HepG2 (cell line): ENCODE results near the gene UQCR11. TPM values are rescaled to one million over a fixed set of nuclear protein-coding genes. Genes with fewer than 3 reads are reported as not detected.

Experiments used
- ATRX ChIP-seq: sonication (generic); formaldehyde crosslinking; IDR thresholded peaks from 2 replicates; pipeline ENCODE4 v1.4.0; 2020; ENCODE audit warnings: missing genetic modification reagents, borderline replicate concordance
- CREBL2 ChIP-seq: sonication (generic); formaldehyde crosslinking; IDR thresholded peaks from 2 replicates; pipeline ENCODE4 v1.8.1; 2023; ENCODE audit warnings: missing genetic modification reagents, mild to moderate bottlenecking, borderline replicate concordance
- ELF4 ChIP-seq: sonication (generic); formaldehyde crosslinking; IDR thresholded peaks from 2 replicates; pipeline ENCODE4 v1.5.0; 2020; ENCODE audit warnings: missing genetic modification reagents, mild to moderate bottlenecking, moderate library complexity, borderline replicate concordance
- EP300 ChIP-seq, 3 experiments: sonication (generic) in 1 of 3; formaldehyde crosslinking in 1 of 3; IDR thresholded peaks; 2 replicates each; pipeline versions ENCODE4 v1.5.1 to v1.6.1; 2011 to 2020; ENCODE audit warnings: low read depth in 2 of 3, low read length in 2 of 3, borderline replicate concordance in 1 of 3, improper control_type of control experiment in 1 of 3, mild to moderate bottlenecking in 1 of 3, missing genetic modification reagents in 1 of 3, moderate library complexity in 1 of 3
- FOXA3 ChIP-seq: IDR thresholded peaks from 2 replicates; pipeline ENCODE4 v1.6.1; 2016; ENCODE audit warnings: missing genetic modification reagents, missing compliant biosample characterization
- FOXO1 ChIP-seq: sonication (generic); formaldehyde crosslinking; IDR thresholded peaks from 2 replicates; pipeline ENCODE4 v1.4.0; 2020; ENCODE audit warnings: missing genetic modification reagents
- HOXD1 ChIP-seq: sonication (generic); formaldehyde crosslinking; IDR thresholded peaks from 2 replicates; pipeline ENCODE4 v1.5.0; 2020; ENCODE audit warnings: missing genetic modification reagents
- KLF11 ChIP-seq: IDR thresholded peaks from 2 replicates; pipeline ENCODE4 v1.6.1; 2016; ENCODE audit warnings: missing compliant biosample characterization
- MLLT10 ChIP-seq: sonication (generic); formaldehyde crosslinking; IDR thresholded peaks from 2 replicates; pipeline ENCODE4 v1.4.0; 2020; ENCODE audit warnings: missing genetic modification reagents
- MLX ChIP-seq: IDR thresholded peaks from 2 replicates; pipeline ENCODE4 v1.6.1; 2016
- MTA1 ChIP-seq: sonication (generic); formaldehyde crosslinking; IDR thresholded peaks from 2 replicates; pipeline ENCODE4 v1.4.0; 2020; ENCODE audit warnings: missing genetic modification reagents, mild to moderate bottlenecking, borderline replicate concordance
- NR2F1 ChIP-seq, 2 experiments: fragments of 450-650 bp in 1 of 2; formaldehyde crosslinking in 1 of 2; IDR thresholded peaks; 2 replicates each; pipeline versions ENCODE4 v1.5.0 to v1.6.1; 2016 to 2020; ENCODE audit warnings: mild to moderate bottlenecking in 1 of 2, missing compliant biosample characterization in 1 of 2, missing genetic modification reagents in 1 of 2, moderate library complexity in 1 of 2
- PHF21A ChIP-seq: sonication (generic); formaldehyde crosslinking; IDR thresholded peaks from 2 replicates; pipeline ENCODE4 v1.5.0; 2020; ENCODE audit warnings: mild to moderate bottlenecking, missing genetic modification reagents
- SMAD1 ChIP-seq: sonication (generic); formaldehyde crosslinking; IDR thresholded peaks from 2 replicates; pipeline ENCODE4 v1.4.0; 2020; ENCODE audit warnings: missing genetic modification reagents, low read depth, mild to moderate bottlenecking, borderline replicate concordance
- SP1 ChIP-seq, 2 experiments: fragments of 450-650 bp in 1 of 2; sonication (generic) in 1 of 2; formaldehyde crosslinking in 1 of 2; IDR thresholded peaks; 2 replicates each; pipeline versions ENCODE4 v1.4.0 to v1.6.1; 2016 to 2020; ENCODE audit warnings: missing genetic modification reagents in 1 of 2
- SRSF1 ChIP-seq: fragments of 200-400 bp; formaldehyde crosslinking; optimal IDR thresholded peaks from 2 replicates; pipeline ENCODE3; 2017; ENCODE audit warnings: mild to moderate bottlenecking, low read depth, low read length, moderate library complexity
- SRSF4 ChIP-seq: fragments of 200-400 bp; formaldehyde crosslinking; IDR thresholded peaks from one replicate; pipeline ENCODE4 v1.6.1; 2018; ENCODE audit warnings: mild to moderate bottlenecking, low read depth, low read length, moderate library complexity; ENCODE audit not compliant: poor library complexity, severe bottlenecking
- TAF1 ChIP-seq: sonication (generic); formaldehyde crosslinking; IDR thresholded peaks from 2 replicates; pipeline ENCODE4 v1.4.0; 2020; ENCODE audit warnings: missing genetic modification reagents
- TBX3 ChIP-seq: fragments of 450-650 bp; IDR thresholded peaks from 2 replicates; pipeline ENCODE4 v1.6.1; 2017; ENCODE audit warnings: antibody characterized with exemption, mild to moderate bottlenecking, inconsistent platforms, borderline replicate concordance
- THRA ChIP-seq: sonication (generic); formaldehyde crosslinking; IDR thresholded peaks from 2 replicates; pipeline ENCODE4 v1.4.0; 2020; ENCODE audit warnings: missing genetic modification reagents, borderline replicate concordance
- YEATS4 ChIP-seq: sonication (generic); formaldehyde crosslinking; IDR thresholded peaks from 2 replicates; pipeline ENCODE4 v1.4.0; 2020; ENCODE audit warnings: missing genetic modification reagents, borderline replicate concordance
- ZBTB7B ChIP-seq: sonication (generic); formaldehyde crosslinking; IDR thresholded peaks from 2 replicates; pipeline ENCODE4 v1.4.0; 2020; ENCODE audit warnings: missing genetic modification reagents
- ZNF136 ChIP-seq: sonication (generic); formaldehyde crosslinking; IDR thresholded peaks from 2 replicates; pipeline ENCODE4 v1.8.1; 2022; ENCODE audit warnings: low read depth, mild to moderate bottlenecking, moderate library complexity, missing genetic modification reagents
- ZNF350 ChIP-seq: sonication (generic); formaldehyde crosslinking; IDR thresholded peaks from 2 replicates; pipeline ENCODE4 v1.4.0; 2020; ENCODE audit warnings: mild to moderate bottlenecking, low read depth, missing genetic modification reagents, borderline replicate concordance
- ZNF547 ChIP-seq: sonication (generic); formaldehyde crosslinking; IDR thresholded peaks from 2 replicates; pipeline ENCODE4 v1.5.1; 2020; ENCODE audit warnings: mild to moderate bottlenecking, missing genetic modification reagents
- ZNF713 ChIP-seq: sonication (generic); formaldehyde crosslinking; IDR thresholded peaks from 2 replicates; pipeline ENCODE4 v1.4.0; 2020; ENCODE audit warnings: mild to moderate bottlenecking, missing genetic modification reagents
- ZNF720 ChIP-seq: sonication (generic); formaldehyde crosslinking; IDR thresholded peaks from 2 replicates; pipeline ENCODE4 v1.4.0; 2020; ENCODE audit warnings: missing genetic modification reagents
- ZNF747 ChIP-seq: sonication (generic); formaldehyde crosslinking; IDR thresholded peaks from 2 replicates; pipeline ENCODE4 v1.8.1; 2023; ENCODE audit warnings: missing genetic modification reagents, mild to moderate bottlenecking, borderline replicate concordance
- ZZZ3 ChIP-seq: sonication (generic); formaldehyde crosslinking; IDR thresholded peaks from 2 replicates; pipeline ENCODE4 v1.4.0; 2020; ENCODE audit warnings: missing genetic modification reagents, mild to moderate bottlenecking, borderline replicate concordance
- polyA plus RNA-seq, 8 experiments: library from polyadenylated mRNA; depleted of rRNA in 3 of 8; stranded (reverse) in 7 of 8; unstranded in 1 of 8; fragments of >200 nt; fragmentation: Illumina TruSeq in 4 of 8; extraction: Trizol in 4 of 8; gene quantifications; 2 replicates each; pipeline versions ENCODE4 v1.2.1 to v1.2.3, GENCODE V29; 2011 to 2016; ENCODE audit warnings: low read depth in 4 of 8, missing spikeins in 1 of 8, mixed read lengths in 1 of 8; ENCODE audit not compliant: insufficient read depth in 1 of 8
- total RNA-seq, 5 experiments: library from RNA; depleted of rRNA; stranded (reverse); fragments of >200 nt; fragmentation: Illumina TruSeq; extraction: Trizol; gene quantifications; 2 replicates each; pipeline ENCODE4 v1.2.3, GENCODE V29; 2016; ENCODE audit warnings: low read depth in 1 of 5

Gene UQCR11
- total and polyA plus RNA-seq, 2 of the 13 experiments (the other 11 are each of a cell fraction or from before 2014, with no cell fraction given), result 125 to 214 TPM

- TF ChIP-seq MTA1 (CRISPR knock-in tag) (0 out of 2 replicates have a peak, but pooled peaks have one; percentile 52), ZNF547 (CRISPR knock-in tag) (peak; percentile 85), YEATS4 (CRISPR knock-in tag) (peak; percentile 96), NR2F1 (CRISPR knock-in tag; IDR thresholded peaks at IDR 0.05) (no peak), CREBL2 (peak; percentile 81; the same call in 1 of the 2 replicates), SP1 (IDR thresholded peaks at IDR 0.05) (no peak), SP1 (CRISPR knock-in tag; IDR thresholded peaks at IDR 0.05) (0 out of 2 replicates have a peak, but pooled peaks have one; percentile 44), ZBTB7B (CRISPR knock-in tag) (no peak), MLLT10 (CRISPR knock-in tag) (no peak), MLX (CRISPR knock-in tag) (no peak), THRA (CRISPR knock-in tag) (no peak), SRSF1 (no peak), PHF21A (CRISPR knock-in tag) (no peak), TAF1 (CRISPR knock-in tag) (peak; percentile 88), ZNF747 (CRISPR knock-in tag) (peak; percentile 57; the same call in 1 of the 2 replicates), FOXO1 (peak; percentile 44; the same call in 1 of the 2 replicates), SRSF4 (no peak), ATRX (CRISPR knock-in tag) (no peak), ZNF136 (CRISPR knock-in tag) (no peak), HOXD1 (CRISPR knock-in tag) (no peak), EP300 (IDR thresholded peaks at IDR 0.05; ENCODE audit: low read depth in 2 of 2, low read length in 2 of 2) (0 out of 4 replicates have a peak, but pooled peaks of 1 of the 2 experiments have one; percentile 4), EP300 (CRISPR knock-in tag; IDR thresholded peaks at IDR 0.05; ENCODE audit: borderline replicate concordance) (0 out of 2 replicates have a peak, but pooled peaks have one; percentile 45), KLF11 (CRISPR knock-in tag) (no peak), ZNF720 (CRISPR knock-in tag) (no peak), SMAD1 (CRISPR knock-in tag) (no peak), ZNF713 (CRISPR knock-in tag) (no peak), ELF4 (CRISPR knock-in tag) (no peak), TBX3 (no peak), ZNF350 (CRISPR knock-in tag) (no peak), ZZZ3 (CRISPR knock-in tag) (peak; percentile 63; the same call in 1 of the 2 replicates), FOXA3 (CRISPR knock-in tag) (peak; percentile 19; the same call in 1 of the 2 replicates)
These were observed 13.1 kb downstream of the UQCR11 start (continued) for GRCh38 chr19:1592024-1592754.
